ENCODE measurements around the gene ADAMTS12. TPM values are rescaled to one million over a fixed set of nuclear protein-coding genes. Genes with fewer than 3 reads are reported as not detected.

ADAMTS12 gene, protein sequence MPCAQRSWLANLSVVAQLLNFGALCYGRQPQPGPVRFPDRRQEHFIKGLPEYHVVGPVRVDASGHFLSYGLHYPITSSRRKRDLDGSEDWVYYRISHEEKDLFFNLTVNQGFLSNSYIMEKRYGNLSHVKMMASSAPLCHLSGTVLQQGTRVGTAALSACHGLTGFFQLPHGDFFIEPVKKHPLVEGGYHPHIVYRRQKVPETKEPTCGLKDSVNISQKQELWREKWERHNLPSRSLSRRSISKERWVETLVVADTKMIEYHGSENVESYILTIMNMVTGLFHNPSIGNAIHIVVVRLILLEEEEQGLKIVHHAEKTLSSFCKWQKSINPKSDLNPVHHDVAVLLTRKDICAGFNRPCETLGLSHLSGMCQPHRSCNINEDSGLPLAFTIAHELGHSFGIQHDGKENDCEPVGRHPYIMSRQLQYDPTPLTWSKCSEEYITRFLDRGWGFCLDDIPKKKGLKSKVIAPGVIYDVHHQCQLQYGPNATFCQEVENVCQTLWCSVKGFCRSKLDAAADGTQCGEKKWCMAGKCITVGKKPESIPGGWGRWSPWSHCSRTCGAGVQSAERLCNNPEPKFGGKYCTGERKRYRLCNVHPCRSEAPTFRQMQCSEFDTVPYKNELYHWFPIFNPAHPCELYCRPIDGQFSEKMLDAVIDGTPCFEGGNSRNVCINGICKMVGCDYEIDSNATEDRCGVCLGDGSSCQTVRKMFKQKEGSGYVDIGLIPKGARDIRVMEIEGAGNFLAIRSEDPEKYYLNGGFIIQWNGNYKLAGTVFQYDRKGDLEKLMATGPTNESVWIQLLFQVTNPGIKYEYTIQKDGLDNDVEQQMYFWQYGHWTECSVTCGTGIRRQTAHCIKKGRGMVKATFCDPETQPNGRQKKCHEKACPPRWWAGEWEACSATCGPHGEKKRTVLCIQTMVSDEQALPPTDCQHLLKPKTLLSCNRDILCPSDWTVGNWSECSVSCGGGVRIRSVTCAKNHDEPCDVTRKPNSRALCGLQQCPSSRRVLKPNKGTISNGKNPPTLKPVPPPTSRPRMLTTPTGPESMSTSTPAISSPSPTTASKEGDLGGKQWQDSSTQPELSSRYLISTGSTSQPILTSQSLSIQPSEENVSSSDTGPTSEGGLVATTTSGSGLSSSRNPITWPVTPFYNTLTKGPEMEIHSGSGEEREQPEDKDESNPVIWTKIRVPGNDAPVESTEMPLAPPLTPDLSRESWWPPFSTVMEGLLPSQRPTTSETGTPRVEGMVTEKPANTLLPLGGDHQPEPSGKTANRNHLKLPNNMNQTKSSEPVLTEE (N-terminal part only)
- total RNA-seq: 1 to 10 TPM in 3 of 4 donors, under 1 TPM in 1; 0.49 to 3.1 (median 2.5) TPM

DNA sequence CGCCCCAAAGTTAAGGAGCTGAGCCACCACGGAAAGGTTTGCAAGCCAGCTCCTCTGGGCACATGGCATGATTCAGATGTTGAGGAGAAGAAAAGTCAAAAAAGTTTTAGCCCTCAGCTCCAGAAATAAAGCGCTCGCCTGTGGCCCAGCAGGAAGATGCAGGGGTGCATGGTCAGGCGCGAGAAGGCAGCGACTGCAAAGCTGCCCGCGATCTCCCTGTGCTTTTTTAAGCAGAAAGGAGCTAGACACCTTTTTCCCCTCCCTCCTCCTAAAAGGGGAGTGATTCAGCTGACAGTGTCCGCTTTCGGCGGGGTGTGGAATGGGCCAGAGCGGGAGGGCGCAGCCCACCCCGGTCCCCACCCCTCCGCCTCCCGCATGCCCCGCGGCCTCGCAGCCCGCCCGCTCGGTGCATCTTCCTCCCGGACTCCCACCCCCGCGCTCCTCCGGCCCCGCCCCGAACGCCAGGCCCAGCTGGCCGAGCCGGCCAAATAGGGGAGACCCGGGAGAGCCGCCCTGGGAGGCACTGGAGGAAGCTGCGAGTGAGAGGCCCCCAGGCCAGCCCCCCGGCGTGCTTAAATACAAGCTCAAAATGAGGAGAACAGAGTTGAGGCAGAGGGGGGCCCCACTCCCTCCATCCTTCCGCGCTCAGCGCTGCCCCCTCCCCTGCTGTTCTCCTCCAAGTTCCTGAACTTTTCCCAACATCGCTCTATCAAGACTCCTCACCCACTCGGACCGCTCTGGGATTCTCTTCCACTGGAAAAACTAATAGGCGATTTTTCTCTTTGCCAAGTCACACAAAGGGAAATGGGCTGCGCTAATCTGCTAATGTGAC, at the start of gene ADAMTS12:
Gene ADAMTS12 (minus strand): TSS at position 203 of the 832 bp plus-strand sequence. CDS start 134 bp downstream, at position 69.
- in situ Hi-C loops (cut with MboI; ENCODE audit: low sequenced_read_pairs in 4 of 4): no loop called here
- intact Hi-C loops (cut with DNase I; ENCODE audit: low total_unique reads): no loop called here
- H3K4me1 ChIP-seq: peaks cover 0 to 6% of the 10 kb centered on the region in 2 donors
- H3K9me3 ChIP-seq: no peaks in the 10 kb centered on the region
- TF ChIP-seq POLR2A (IDR thresholded peaks at IDR 0.05): no peak
- TF ChIP-seq, protein P1, sequence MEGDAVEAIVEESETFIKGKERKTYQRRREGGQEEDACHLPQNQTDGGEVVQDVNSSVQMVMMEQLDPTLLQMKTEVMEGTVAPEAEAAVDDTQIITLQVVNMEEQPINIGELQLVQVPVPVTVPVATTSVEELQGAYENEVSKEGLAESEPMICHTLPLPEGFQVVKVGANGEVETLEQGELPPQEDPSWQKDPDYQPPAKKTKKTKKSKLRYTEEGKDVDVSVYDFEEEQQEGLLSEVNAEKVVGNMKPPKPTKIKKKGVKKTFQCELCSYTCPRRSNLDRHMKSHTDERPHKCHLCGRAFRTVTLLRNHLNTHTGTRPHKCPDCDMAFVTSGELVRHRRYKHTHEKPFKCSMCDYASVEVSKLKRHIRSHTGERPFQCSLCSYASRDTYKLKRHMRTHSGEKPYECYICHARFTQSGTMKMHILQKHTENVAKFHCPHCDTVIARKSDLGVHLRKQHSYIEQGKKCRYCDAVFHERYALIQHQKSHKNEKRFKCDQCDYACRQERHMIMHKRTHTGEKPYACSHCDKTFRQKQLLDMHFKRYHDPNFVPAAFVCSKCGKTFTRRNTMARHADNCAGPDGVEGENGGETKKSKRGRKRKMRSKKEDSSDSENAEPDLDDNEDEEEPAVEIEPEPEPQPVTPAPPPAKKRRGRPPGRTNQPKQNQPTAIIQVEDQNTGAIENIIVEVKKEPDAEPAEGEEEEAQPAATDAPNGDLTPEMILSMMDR (IDR thresholded peaks at IDR 0.05 in 4 of 5, conservative IDR thresholded peaks at IDR 0.05 in 1 of 5): no peak
- ATAC-seq (no peak), DNase-seq (no peak)
- H3K4me3 ChIP-seq: peak within 1 kb of the TSS; percentile 41 to 60 (median 44)
- H3K27me3 ChIP-seq: peaks cover 10 to 25% (median 22%) of the 10 kb centered on the region in 3 donors
- no peaks in the 10 kb centered on the region for H3K36me3 ChIP-seq
- peak within 1 kb of the TSS in 3 of 4 donors; percentile 8 to 18 (median 9) for H3K27ac ChIP-seq

DNA sequence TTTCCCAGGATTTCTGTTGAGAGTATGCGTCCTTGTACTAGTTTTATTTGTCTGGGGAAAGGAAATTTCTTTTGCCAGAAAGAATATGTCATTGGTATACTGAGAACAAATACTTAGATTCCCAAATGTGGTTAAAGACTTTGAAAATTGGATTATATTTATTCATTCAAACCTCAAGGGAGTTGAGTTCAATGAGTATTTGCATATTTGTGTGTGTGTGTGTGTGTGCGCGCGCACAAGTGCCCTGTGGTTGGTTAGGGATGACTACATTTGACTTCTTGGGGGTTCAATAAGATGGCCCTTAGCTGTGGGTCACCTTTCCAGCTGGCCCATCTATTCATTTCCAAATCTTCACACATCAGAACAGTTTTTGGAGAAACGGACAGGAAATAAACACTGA, 49.3 kb upstream of the ADAMTS12 start:
- Histone ChIP-seq H3K4me3 (no peak overlapping the region), H3K4me1 (peaks cover 0 to 7% of the 10 kb centered on the region in 2 donors), H3K9me3 (no peaks in the 10 kb centered on the region), H3K27me3 (peaks cover 33 to 50% (median 39%) of the 10 kb centered on the region in 3 donors), H3K36me3 (no peaks in the 10 kb centered on the region), H3K27ac (no peak overlapping the region)
- no peak for ATAC-seq
- intact Hi-C loops (cut with DNase I; ENCODE audit: low total_unique reads): no loop called here
- in situ Hi-C loops (cut with MboI; ENCODE audit: low sequenced_read_pairs in 4 of 4): loop anchor here in 2 of 4 donors (25.0 kb wide), 1 partner anchor 504 kb away; the partner anchor contains the start of gene TARS1 (in 2 of the 2)
- TF ChIP-seq POLR2A (IDR thresholded peaks at IDR 0.05): no peak
- TF ChIP-seq, protein P1 (IDR thresholded peaks at IDR 0.05 in 4 of 5, conservative IDR thresholded peaks at IDR 0.05 in 1 of 5): no peak
- DNase-seq: no peak

- intact Hi-C loops (cut with DNase I; ENCODE audit: low total_unique reads): no loop called here
- peaks cover 43 to 55% (median 48%) of the 10 kb centered on the region in 3 donors for H3K27me3 ChIP-seq
These were observed 47.9 kb upstream of the ADAMTS12 start for GRCh38 chr5:33939556-33940262.

More at GRCh38 chr5:33939556-33940262, 47.9 kb upstream of the ADAMTS12 start:
- ATAC-seq (no peak), DNase-seq (no peak)
- Histone ChIP-seq H3K36me3 (no peaks in the 10 kb centered on the region), H3K4me1 (peaks cover 0 to 7% of the 10 kb centered on the region in 2 donors), H3K27ac (no peak overlapping the region), H3K4me3 (no peak overlapping the region), H3K9me3 (no peaks in the 10 kb centered on the region)
- TF ChIP-seq POLR2A (IDR thresholded peaks at IDR 0.05): no peak
- TF ChIP-seq, protein P1 (IDR thresholded peaks at IDR 0.05 in 4 of 5, conservative IDR thresholded peaks at IDR 0.05 in 1 of 5): no peak
- in situ Hi-C loops (cut with MboI; ENCODE audit: low sequenced_read_pairs in 4 of 4): loop anchor here in 2 of 4 donors (25.0 kb wide), 1 partner anchor 502 kb away; the partner anchor contains the start of gene TARS1 (in 2 of the 2)
